ENCODE data around the gene RGS2. TPM values are rescaled to one million over a fixed set of nuclear protein-coding genes. Genes with fewer than 3 reads are reported as not detected.

Gene RGS2
- total RNA-seq, 1 donor from 2014 or later, result 5.0 TPM

GRCh38 chr1:192802406-192802805 is 6.4 kb upstream of the RGS2 start:
- Mint-ChIP-seq H3K36me3 (ENCODE audit: low read depth) (no peaks in the 10 kb centered on the region), H3K9me3 (no peaks in the 10 kb centered on the region), H3K4me3 (ENCODE audit: low read depth) (no peak overlapping the region), H3K27me3 (ENCODE audit: low read depth) (peaks cover 11% of the 10 kb centered on the region), H3K27ac (no peak overlapping the region), H3K4me1 (ENCODE audit: low read depth) (peaks cover 14% of the 10 kb centered on the region)
- intact Hi-C loops (cut with micrococcal nuclease), result loop anchor here (10.0 kb wide), 2 partner anchors 158 to 1492 kb away; no protein-coding TSS in a partner anchor
- no peak for DNase-seq (ENCODE audit: low spot score)

- peaks cover 23% of the 10 kb centered on the region for H3K4me1 Mint-ChIP-seq (ENCODE audit: low read depth)
- no peak overlapping the region for H3K4me3 Mint-ChIP-seq (ENCODE audit: low read depth)
- H3K9me3 Mint-ChIP-seq, result no peaks in the 10 kb centered on the region
- intact Hi-C loops (cut with micrococcal nuclease), result loop anchor here (10.0 kb wide), 2 partner anchors 159 to 1491 kb away; no protein-coding TSS in a partner anchor
- H3K27me3 Mint-ChIP-seq (ENCODE audit: low read depth), result peaks cover 16% of the 10 kb centered on the region
- no peak overlapping the region for H3K27ac Mint-ChIP-seq
- DNase-seq (ENCODE audit: low spot score), result no peak
- H3K36me3 Mint-ChIP-seq (ENCODE audit: low read depth), result no peaks in the 10 kb centered on the region
Measured at GRCh38 chr1:192803501-192803900, 5.3 kb upstream of the RGS2 start.

GRCh38 chr1:192805832-192806323 is 3.0 kb upstream of the RGS2 start:
- intact Hi-C loops (cut with micrococcal nuclease), result loop anchor here (1.0 to 10.0 kb wide), 12 partner anchors 131 to 1489 kb away; partner anchors contain the start of gene GLRX2
- Mint-ChIP-seq H3K27me3 (ENCODE audit: low read depth) (peaks cover 16% of the 10 kb centered on the region), H3K4me3 (ENCODE audit: low read depth) (no peak overlapping the region), H3K9me3 (no peaks in the 10 kb centered on the region), H3K27ac (peak overlapping the region; percentile 51), H3K4me1 (ENCODE audit: low read depth) (peaks cover 37% of the 10 kb centered on the region), H3K36me3 (ENCODE audit: low read depth) (peaks cover 8% of the 10 kb centered on the region)
- peak; percentile 25 for DNase-seq (ENCODE audit: low spot score)

GRCh38 chr1:192807211-192808162 is 1.4 kb upstream of the RGS2 start:
- peaks cover 38% of the 10 kb centered on the region for H3K4me1 Mint-ChIP-seq (ENCODE audit: low read depth)
- H3K27me3 Mint-ChIP-seq (ENCODE audit: low read depth), result peaks cover 10% of the 10 kb centered on the region
- H3K36me3 Mint-ChIP-seq (ENCODE audit: low read depth), result peaks cover 18% of the 10 kb centered on the region
- H3K4me3 Mint-ChIP-seq (ENCODE audit: low read depth), result peak overlapping the region; percentile 95
- intact Hi-C loops (cut with micrococcal nuclease), result loop anchor here (1.0 to 10.0 kb wide), 14 partner anchors 105 to 1487 kb away; partner anchors contain the start of genes GLRX2 and RGS1
- H3K9me3 Mint-ChIP-seq, result no peaks in the 10 kb centered on the region
- no peak for DNase-seq (ENCODE audit: low spot score)
- peak overlapping the region; percentile 47 for H3K27ac Mint-ChIP-seq

- H3K9me3 Mint-ChIP-seq, result no peaks in the 10 kb centered on the region
- peaks cover 38% of the 10 kb centered on the region for H3K4me1 Mint-ChIP-seq (ENCODE audit: low read depth)
- peak; percentile 10 for DNase-seq (ENCODE audit: low spot score)
- H3K36me3 Mint-ChIP-seq (ENCODE audit: low read depth), result peaks cover 18% of the 10 kb centered on the region
- peaks cover 7% of the 10 kb centered on the region for H3K27me3 Mint-ChIP-seq (ENCODE audit: low read depth)
- peak overlapping the region; percentile 47 for H3K27ac Mint-ChIP-seq
- peak overlapping the region; percentile 95 for H3K4me3 Mint-ChIP-seq (ENCODE audit: low read depth)
- intact Hi-C loops (cut with micrococcal nuclease), result loop anchor here (2.0 to 10.0 kb wide), 10 partner anchors 105 to 1487 kb away; partner anchors contain the start of gene GLRX2
Measured at GRCh38 chr1:192808163-192808517, 699 bp upstream of the RGS2 start.

GRCh38 chr1:192809307-192810252 is 741 bp downstream of the RGS2 start:
- Mint-ChIP-seq H3K27me3 (ENCODE audit: low read depth) (peaks cover 7% of the 10 kb centered on the region), H3K27ac (peak overlapping the region; percentile 93), H3K36me3 (ENCODE audit: low read depth) (peaks cover 18% of the 10 kb centered on the region), H3K9me3 (no peaks in the 10 kb centered on the region), H3K4me1 (ENCODE audit: low read depth) (peaks cover 38% of the 10 kb centered on the region), H3K4me3 (ENCODE audit: low read depth) (peak overlapping the region; percentile 95)
- DNase-seq (ENCODE audit: low spot score), result peak; percentile 56
- intact Hi-C loops (cut with micrococcal nuclease), result loop anchor here (1.0 to 10.0 kb wide), 12 partner anchors 107 to 1485 kb away; partner anchors contain the start of genes CDC73 and GLRX2

- Mint-ChIP-seq H3K4me1 (ENCODE audit: low read depth) (peaks cover 38% of the 10 kb centered on the region), H3K36me3 (ENCODE audit: low read depth) (peaks cover 18% of the 10 kb centered on the region), H3K27ac (no peak overlapping the region), H3K4me3 (ENCODE audit: low read depth) (peak overlapping the region; percentile 95), H3K9me3 (no peaks in the 10 kb centered on the region), H3K27me3 (ENCODE audit: low read depth) (peaks cover 7% of the 10 kb centered on the region)
- DNase-seq (ENCODE audit: low spot score), result no peak
- intact Hi-C loops (cut with micrococcal nuclease), result no loop called here
Measured at GRCh38 chr1:192810253-192810880, 1.5 kb downstream of the RGS2 start.

- Mint-ChIP-seq H3K4me1 (ENCODE audit: low read depth) (peaks cover 36% of the 10 kb centered on the region), H3K27me3 (ENCODE audit: low read depth) (peaks cover 7% of the 10 kb centered on the region), H3K9me3 (no peaks in the 10 kb centered on the region), H3K27ac (no peak overlapping the region), H3K4me3 (ENCODE audit: low read depth) (peak overlapping the region; percentile 5), H3K36me3 (ENCODE audit: low read depth) (peaks cover 18% of the 10 kb centered on the region)
- DNase-seq (ENCODE audit: low spot score), result no peak
- intact Hi-C loops (cut with micrococcal nuclease), result no loop called here
Measured at GRCh38 chr1:192811006-192811405, 2.2 kb downstream of the RGS2 start.

- H3K27me3 Mint-ChIP-seq (ENCODE audit: low read depth), result peaks cover 7% of the 10 kb centered on the region
- intact Hi-C loops (cut with micrococcal nuclease), result no loop called here
- H3K4me3 Mint-ChIP-seq (ENCODE audit: low read depth), result no peak overlapping the region
- H3K4me1 Mint-ChIP-seq (ENCODE audit: low read depth), result peaks cover 31% of the 10 kb centered on the region
- peaks cover 18% of the 10 kb centered on the region for H3K36me3 Mint-ChIP-seq (ENCODE audit: low read depth)
- H3K9me3 Mint-ChIP-seq, result no peaks in the 10 kb centered on the region
- H3K27ac Mint-ChIP-seq, result no peak overlapping the region
- DNase-seq (ENCODE audit: low spot score), result no peak
Measured at GRCh38 chr1:192811594-192812239, 2.9 kb downstream of the RGS2 start.

- Mint-ChIP-seq H3K4me3 (ENCODE audit: low read depth) (no peak overlapping the region), H3K36me3 (ENCODE audit: low read depth) (peaks cover 18% of the 10 kb centered on the region), H3K4me1 (ENCODE audit: low read depth) (peaks cover 22% of the 10 kb centered on the region), H3K27ac (no peak overlapping the region), H3K27me3 (ENCODE audit: low read depth) (peaks cover 4% of the 10 kb centered on the region), H3K9me3 (no peaks in the 10 kb centered on the region)
- intact Hi-C loops (cut with micrococcal nuclease), result no loop called here
- no peak for DNase-seq (ENCODE audit: low spot score)
Measured at GRCh38 chr1:192812420-192813209, 3.8 kb downstream of the RGS2 start.

GRCh38 chr1:192814805-192815204 is 6.0 kb downstream of the RGS2 start:
- peaks cover 8% of the 10 kb centered on the region for H3K4me1 Mint-ChIP-seq (ENCODE audit: low read depth)
- no peak overlapping the region for H3K27ac Mint-ChIP-seq
- intact Hi-C loops (cut with micrococcal nuclease), result no loop called here

More at GRCh38 chr1:192814805-192815204, 6.0 kb downstream of the RGS2 start:
- no peak for DNase-seq (ENCODE audit: low spot score)
- H3K9me3 Mint-ChIP-seq, result no peaks in the 10 kb centered on the region
- H3K4me3 Mint-ChIP-seq (ENCODE audit: low read depth), result no peak overlapping the region
- H3K36me3 Mint-ChIP-seq (ENCODE audit: low read depth), result peaks cover 13% of the 10 kb centered on the region
- peaks cover 2% of the 10 kb centered on the region for H3K27me3 Mint-ChIP-seq (ENCODE audit: low read depth)

Measured in activated T-helper 2 cell treated with anti-CD3 and anti-CD28 coated beads, Interferon-gamma antibody, Interleukin-2, Interleukin-4, amounts not matched to agents 10 μg/mL and 5 μg/mL and 100 μg/mL, durations not matched to agents 14 hours and 24 hours and 36 hours (primary cell).